Mammary epithelial cell (primary cell): Measurements from ENCODE around the gene EEF2K.

Experiments used
- CTCF ChIP-seq, 2 donors: IDR thresholded peaks in 1 of 2; conservative IDR thresholded peaks in 1 of 2; 2 replicates each; pipeline ENCODE4 v1.5.1; 2011 to 2012; ENCODE audit warnings: inconsistent platforms in 2 of 2, low read length in 2 of 2, mild to moderate bottlenecking in 2 of 2, control low read depth in 1 of 2, low read depth in 1 of 2; ENCODE audit not compliant: insufficient read depth in 1 of 2; ENCODE audit errors: extremely low read depth in 1 of 2
- EZH2 ChIP-seq: IDR thresholded peaks from 2 replicates; pipeline ENCODE4 v1.6.1; 2012; ENCODE audit warnings: low read length, inconsistent platforms, borderline replicate concordance

- TF ChIP-seq EZH2 = no peak
- no peak for TF ChIP-seq CTCF (conservative IDR thresholded peaks at IDR 0.05 in 1 of 2, IDR thresholded peaks at IDR 0.05 in 1 of 2; ENCODE audit: extremely low read depth in 1 of 2, insufficient read depth in 1 of 2, low read depth in 1 of 2, low read length in 2 of 2)
Observed at GRCh38 chr16:22255335-22255734, 49.3 kb downstream of the EEF2K start.
